AG04449 (cell line): ENCODE measurements around the gene CSTPP1.

Experiments used
- CTCF ChIA-PET: fragments of 350-600 bp; formaldehyde crosslinking; extraction: SDS; loops from one replicate; lab custom pipeline; 2021; ENCODE audit warnings: antibody characterized with exemption; lab: Yijun Ruan, JAX
- POLR2A ChIA-PET: fragments of 400-600, 350-600 bp; formaldehyde crosslinking; extraction: SDS; loops from one replicate; lab custom pipeline; 2020; ENCODE audit warnings: antibody characterized with exemption, inconsistent platforms; lab: Yijun Ruan, JAX
- DNase-seq: peaks from one replicate; pipeline ENCODE4 v3.0.0-alpha.2; 2010; ENCODE audit warnings: low read depth, low spot score
- H3K4me3 ChIP-seq: 2 replicates; pipeline ENCODE4 v1.5.1; 2011; ENCODE audit warnings: low read depth, mild to moderate bottlenecking, control low read depth, low read length
- TF ChIP-seq, protein P1 (sequence below): IDR thresholded peaks from one replicate; pipeline ENCODE4 v1.5.1; 2011; ENCODE audit warnings: mild to moderate bottlenecking, moderate library complexity, low read length, control low read depth, inconsistent platforms; ENCODE audit not compliant: insufficient read depth; ENCODE audit errors: missing control alignments

CSTPP1 gene

GRCh38 chr11:47047972-47048371, 111.4 kb downstream of the CSTPP1 start:
- ChIA-PET POLR2A (no interaction called here), CTCF (no interaction called here)
- TF ChIP-seq, protein P1, sequence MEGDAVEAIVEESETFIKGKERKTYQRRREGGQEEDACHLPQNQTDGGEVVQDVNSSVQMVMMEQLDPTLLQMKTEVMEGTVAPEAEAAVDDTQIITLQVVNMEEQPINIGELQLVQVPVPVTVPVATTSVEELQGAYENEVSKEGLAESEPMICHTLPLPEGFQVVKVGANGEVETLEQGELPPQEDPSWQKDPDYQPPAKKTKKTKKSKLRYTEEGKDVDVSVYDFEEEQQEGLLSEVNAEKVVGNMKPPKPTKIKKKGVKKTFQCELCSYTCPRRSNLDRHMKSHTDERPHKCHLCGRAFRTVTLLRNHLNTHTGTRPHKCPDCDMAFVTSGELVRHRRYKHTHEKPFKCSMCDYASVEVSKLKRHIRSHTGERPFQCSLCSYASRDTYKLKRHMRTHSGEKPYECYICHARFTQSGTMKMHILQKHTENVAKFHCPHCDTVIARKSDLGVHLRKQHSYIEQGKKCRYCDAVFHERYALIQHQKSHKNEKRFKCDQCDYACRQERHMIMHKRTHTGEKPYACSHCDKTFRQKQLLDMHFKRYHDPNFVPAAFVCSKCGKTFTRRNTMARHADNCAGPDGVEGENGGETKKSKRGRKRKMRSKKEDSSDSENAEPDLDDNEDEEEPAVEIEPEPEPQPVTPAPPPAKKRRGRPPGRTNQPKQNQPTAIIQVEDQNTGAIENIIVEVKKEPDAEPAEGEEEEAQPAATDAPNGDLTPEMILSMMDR = no peak

GRCh38 chr11:47050284-47050683, 113.7 kb downstream of the CSTPP1 start:
- no peak overlapping the region for H3K4me3 ChIP-seq
- DNase-seq = no peak
- ChIA-PET POLR2A (no interaction called here), CTCF (interaction anchor here (0.9 to 1.1 kb wide), 2 partner anchors 9 to 20 kb away, joined by 3 to 4 read pairs; no protein-coding TSS in a partner anchor)
- TF ChIP-seq, protein P1 = no peak

More at GRCh38 chr11:47047972-47048371, 111.4 kb downstream of the CSTPP1 start:
- H3K4me3 ChIP-seq = no peak overlapping the region
- no peak for DNase-seq

GRCh38 chr11:47051217-47051616, 114.7 kb downstream of the CSTPP1 start:
- DNase-seq = no peak
- TF ChIP-seq, protein P1 = no peak
- no peak overlapping the region for H3K4me3 ChIP-seq
- CTCF ChIA-PET = interaction anchor here (1.1 kb wide), 1 partner anchor 10 kb away, joined by 3 read pairs; no protein-coding TSS in a partner anchor
- POLR2A ChIA-PET = no interaction called here

DNA sequence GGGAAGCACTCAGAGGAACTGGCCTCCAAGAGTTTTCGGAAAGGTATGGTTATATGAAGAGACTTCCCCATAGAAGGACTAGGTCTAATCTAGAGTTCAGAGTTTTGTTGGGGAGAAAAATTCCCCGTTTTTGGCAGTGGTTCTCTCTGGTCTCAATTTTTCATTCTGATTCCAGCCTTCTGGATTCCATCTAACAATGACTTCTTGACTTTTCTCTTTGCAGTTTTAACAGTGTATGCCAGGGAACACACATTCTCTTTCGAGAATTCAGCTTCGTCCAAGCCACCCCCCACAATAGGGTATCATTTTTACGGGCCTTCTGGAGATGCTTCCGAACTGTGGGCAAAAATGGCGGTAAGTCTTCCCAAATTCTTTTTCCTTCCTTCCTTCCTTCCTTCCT, 115.6 kb downstream of the CSTPP1 start:
- DNase-seq = no peak
- POLR2A ChIA-PET = no interaction called here
- CTCF ChIA-PET = no interaction called here
- no peak overlapping the region for H3K4me3 ChIP-seq
- TF ChIP-seq, protein P1 = no peak

DNA sequence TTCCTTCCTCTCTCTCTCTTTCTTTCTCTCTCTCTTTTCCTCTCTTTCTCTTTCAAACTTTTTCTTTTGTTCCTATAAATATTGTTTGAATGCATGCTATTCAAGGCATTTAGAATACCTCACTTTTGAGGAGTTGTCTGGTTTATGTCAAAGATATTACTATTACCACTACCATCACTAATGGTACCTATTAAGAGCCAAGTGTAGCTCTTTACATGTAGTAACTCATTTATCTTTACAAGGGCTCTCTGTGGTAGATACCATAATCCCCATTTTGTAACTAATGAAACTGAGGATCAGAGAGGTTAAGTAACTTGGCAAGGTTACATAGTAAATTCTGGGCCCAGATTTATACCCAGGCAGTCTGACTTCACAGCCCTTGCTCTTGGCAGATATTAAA, 116.0 kb downstream of the CSTPP1 start:
- CTCF ChIA-PET = interaction anchor here (1.6 kb wide), 1 partner anchor 9 kb away, joined by 3 read pairs; no protein-coding TSS in a partner anchor
- POLR2A ChIA-PET = no interaction called here
- DNase-seq = no peak
- H3K4me3 ChIP-seq = no peak overlapping the region
- TF ChIP-seq, protein P1 = no peak

- TF ChIP-seq, protein P1 = no peak
- ChIA-PET POLR2A (interaction anchor here (1.2 kb wide), 1 partner anchor 129 kb away, joined by 3 read pairs; no protein-coding TSS in a partner anchor), CTCF (interaction anchor here (1.4 kb wide), 1 partner anchor 30 kb away, joined by 3 read pairs; no protein-coding TSS in a partner anchor)
- H3K4me3 ChIP-seq = no peak overlapping the region
- no peak for DNase-seq
Observed at GRCh38 chr11:47055534-47055933, 119.0 kb downstream of the CSTPP1 start.
